GM23248 (cell line): ENCODE results near the gene CDCA8.

Experiments
- EZH2 ChIP-seq: fragments of 200-600 bp; sonication (generic); IDR thresholded peaks from 2 replicates; pipeline ENCODE4 v1.6.1; 2018; ENCODE audit warnings: antibody characterized with exemption, mild to moderate bottlenecking; ENCODE audit not compliant: insufficient read depth, poor library complexity, severe bottlenecking
- EZH2phosphoT487 ChIP-seq: fragments of 200-600 bp; sonication (generic); IDR thresholded peaks from 2 replicates; pipeline ENCODE4 v1.6.1; 2018; ENCODE audit warnings: antibody characterized with exemption, moderate library complexity, mild to moderate bottlenecking, low read depth; ENCODE audit not compliant: insufficient read depth

DNA sequence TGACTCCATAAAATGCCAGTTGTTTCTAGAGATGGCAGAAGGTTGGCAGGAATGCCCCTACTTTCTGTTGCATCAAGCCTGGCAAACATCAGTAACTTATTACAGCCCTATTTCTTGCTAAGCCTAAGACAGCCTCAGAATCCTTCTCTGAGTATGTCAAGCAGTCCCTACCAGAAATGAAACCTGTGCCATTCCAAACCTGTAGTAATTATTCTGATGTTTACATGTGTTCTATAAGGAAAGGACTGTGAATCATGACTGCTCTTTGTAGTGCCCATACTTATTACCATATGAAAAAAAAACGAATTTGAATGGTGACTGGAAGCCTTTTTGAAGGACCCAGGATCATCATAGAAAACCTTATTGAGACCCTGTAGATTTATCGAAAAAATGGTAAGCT is 5.4 kb downstream of the CDCA8 start:
- TF ChIP-seq EZH2 (no peak), EZH2phosphoT487 (no peak)
